Stimulated activated naive B cell treated with anti-CD40 and anti-IgM and Interleukin-4, amounts not matched to agents 10 μg/mL and 1 μg/mL and 100 μg/mL, for 72 hours (primary cell): ENCODE results near the gene GINS1.

Source experiments
- ATAC-seq, 2 donors: fragments of 150-1000 bp; cut with Tn5 transposase; replicated peaks; 2 replicates each; pipeline ENCODE4 v1.10.0; 2021; ENCODE audit warnings: moderate library complexity in 1 of 2
- DNase-seq: peaks from one replicate; pipeline ENCODE4 v3.0.0; 2021
- H3K27ac Mint-ChIP-seq: one replicate; pipeline ENCODE4 v1.8.0; 2022; ENCODE audit warnings: mild to moderate bottlenecking, mixed read lengths
- H3K27me3 Mint-ChIP-seq, 2 donors: one replicate each; pipeline ENCODE4 v1.8.0; 2022; ENCODE audit warnings: mixed read lengths in 2 of 2
- H3K36me3 Mint-ChIP-seq, 2 donors: one replicate each; pipeline ENCODE4 v1.8.0; 2022; ENCODE audit warnings: mixed read lengths in 2 of 2, mild to moderate bottlenecking in 1 of 2
- H3K4me1 Mint-ChIP-seq, 2 donors: one replicate each; pipeline ENCODE4 v1.8.0; 2022; ENCODE audit warnings: mixed read lengths in 2 of 2, mild to moderate bottlenecking in 1 of 2
- H3K4me3 Mint-ChIP-seq, 2 donors: one replicate each; pipeline ENCODE4 v1.8.0; 2022; ENCODE audit warnings: mild to moderate bottlenecking in 2 of 2, mixed read lengths in 2 of 2, moderate library complexity in 1 of 2
- H3K9me3 Mint-ChIP-seq, 2 donors: one replicate each; pipeline ENCODE4 v1.8.0; 2022; ENCODE audit warnings: mixed read lengths in 2 of 2, mild to moderate bottlenecking in 1 of 2

GINS1 gene

GRCh38 chr20:25378189-25378883 is 29.1 kb upstream of the GINS1 start:
- Mint-ChIP-seq H3K9me3 (no peaks in the 10 kb centered on the region), H3K4me1 (peaks cover 36 to 83% of the 10 kb centered on the region in 2 donors), H3K27me3 (no peaks in the 10 kb centered on the region), H3K27ac (peak overlapping the region; percentile 1), H3K36me3 (peaks cover 46 to 47% of the 10 kb centered on the region in 2 donors), H3K4me3 (no peak overlapping the region)
- ATAC-seq: no peak
- DNase-seq: no peak

GRCh38 chr20:25378884-25379733 is 28.4 kb upstream of the GINS1 start:
- ATAC-seq: peak; percentile 93
- no peaks in the 10 kb centered on the region for H3K27me3 Mint-ChIP-seq
- H3K36me3 Mint-ChIP-seq: peaks cover 40% of the 10 kb centered on the region in 2 donors
- H3K4me3 Mint-ChIP-seq: peak overlapping the region; percentile 10 to 61
- peaks cover 36 to 82% of the 10 kb centered on the region in 2 donors for H3K4me1 Mint-ChIP-seq
- H3K27ac Mint-ChIP-seq: peak overlapping the region; percentile 57
- DNase-seq: peak; percentile 20
- no peaks in the 10 kb centered on the region for H3K9me3 Mint-ChIP-seq

- no peak overlapping the region for H3K4me3 Mint-ChIP-seq
- peaks cover 28 to 65% of the 10 kb centered on the region in 2 donors for H3K4me1 Mint-ChIP-seq
- H3K9me3 Mint-ChIP-seq: no peaks in the 10 kb centered on the region
- DNase-seq: no peak
- H3K27ac Mint-ChIP-seq: no peak overlapping the region
- H3K36me3 Mint-ChIP-seq: peaks cover 30 to 37% of the 10 kb centered on the region in 2 donors
- ATAC-seq: no peak
- H3K27me3 Mint-ChIP-seq: no peaks in the 10 kb centered on the region
These were observed 26.4 kb upstream of the GINS1 start for GRCh38 chr20:25380945-25381614.

GRCh38 chr20:25382704-25383370 is 24.6 kb upstream of the GINS1 start:
- DNase-seq: no peak
- Mint-ChIP-seq H3K9me3 (no peaks in the 10 kb centered on the region), H3K4me3 (no peak overlapping the region), H3K4me1 (peaks cover 28 to 59% of the 10 kb centered on the region in 2 donors), H3K36me3 (peaks cover 34 to 35% of the 10 kb centered on the region in 2 donors), H3K27ac (no peak overlapping the region), H3K27me3 (no peaks in the 10 kb centered on the region)
- ATAC-seq: no peak

- Mint-ChIP-seq H3K9me3 (no peaks in the 10 kb centered on the region), H3K4me3 (peak overlapping the region; percentile 90 to 93), H3K27me3 (no peaks in the 10 kb centered on the region), H3K27ac (no peak overlapping the region), H3K4me1 (peaks cover 7 to 26% of the 10 kb centered on the region in 2 donors), H3K36me3 (peaks cover 9 to 14% of the 10 kb centered on the region in 2 donors)
- ATAC-seq (peak in 1 of 2 donors; percentile 1), DNase-seq (no peak)
These were observed 18.0 kb upstream of the GINS1 start for GRCh38 chr20:25389401-25389857.

GRCh38 chr20:25389858-25390537 is 17.5 kb upstream of the GINS1 start:
- ATAC-seq (peak; percentile 19 to 22), DNase-seq (peak; percentile 11)
- H3K4me1 Mint-ChIP-seq: peaks cover 7 to 26% of the 10 kb centered on the region in 2 donors
- no peaks in the 10 kb centered on the region for H3K9me3 Mint-ChIP-seq
- no peaks in the 10 kb centered on the region for H3K27me3 Mint-ChIP-seq
- H3K27ac Mint-ChIP-seq: no peak overlapping the region
- H3K4me3 Mint-ChIP-seq: peak overlapping the region; percentile 90 to 93
- H3K36me3 Mint-ChIP-seq: peaks cover 6 to 10% of the 10 kb centered on the region in 2 donors

GRCh38 chr20:25390538-25391528 is 16.6 kb upstream of the GINS1 start, which contains the start of gene ABHD12:
TSS of gene ABHD12 (minus strand) at chr20:25390835. CDS start at chr20:25390703, 132 bp downstream.
- peaks cover 6 to 8% of the 10 kb centered on the region in 2 donors for H3K36me3 Mint-ChIP-seq
- ATAC-seq (peak; percentile 94), DNase-seq (peak; percentile 92)
- H3K4me3 Mint-ChIP-seq: peak within 1 kb of the TSS; percentile 90 to 93
- peak within 1 kb of the TSS; percentile 93 for H3K27ac Mint-ChIP-seq
- no peaks in the 10 kb centered on the region for H3K9me3 Mint-ChIP-seq
- no peaks in the 10 kb centered on the region for H3K27me3 Mint-ChIP-seq
- peaks cover 7 to 26% of the 10 kb centered on the region in 2 donors for H3K4me1 Mint-ChIP-seq

GRCh38 chr20:25394276-25394675 is 13.2 kb upstream of the GINS1 start:
- H3K36me3 Mint-ChIP-seq: no peaks in the 10 kb centered on the region
- H3K27me3 Mint-ChIP-seq: peaks cover 4 to 6% of the 10 kb centered on the region in 2 donors
- H3K27ac Mint-ChIP-seq: no peak overlapping the region
- ATAC-seq (no peak), DNase-seq (no peak)
- no peak overlapping the region for H3K4me3 Mint-ChIP-seq
- peaks cover 5 to 17% of the 10 kb centered on the region in 2 donors for H3K4me1 Mint-ChIP-seq
- no peaks in the 10 kb centered on the region for H3K9me3 Mint-ChIP-seq

GRCh38 chr20:25394996-25395395 is 12.5 kb upstream of the GINS1 start:
- Mint-ChIP-seq H3K9me3 (no peaks in the 10 kb centered on the region), H3K4me1 (peaks cover 3 to 12% of the 10 kb centered on the region in 2 donors), H3K27me3 (peaks cover 4 to 6% of the 10 kb centered on the region in 2 donors), H3K36me3 (no peaks in the 10 kb centered on the region), H3K27ac (no peak overlapping the region), H3K4me3 (no peak overlapping the region)
- ATAC-seq (no peak), DNase-seq (no peak)

GRCh38 chr20:25397096-25397495 is 10.4 kb upstream of the GINS1 start:
- DNase-seq (no peak), ATAC-seq (no peak)
- Mint-ChIP-seq H3K27ac (peak overlapping the region; percentile 52), H3K4me1 (peaks cover 0 to 7% of the 10 kb centered on the region in 2 donors), H3K9me3 (peaks cover 0 to 4% of the 10 kb centered on the region in 2 donors), H3K4me3 (no peak overlapping the region), H3K36me3 (no peaks in the 10 kb centered on the region), H3K27me3 (peaks cover 4 to 6% of the 10 kb centered on the region in 2 donors)

- ATAC-seq (no peak), DNase-seq (no peak)
- no peak overlapping the region for H3K4me3 Mint-ChIP-seq
- H3K4me1 Mint-ChIP-seq: peaks cover 0 to 7% of the 10 kb centered on the region in 2 donors
- peaks cover 4 to 6% of the 10 kb centered on the region in 2 donors for H3K27me3 Mint-ChIP-seq
- peaks cover 5 to 8% of the 10 kb centered on the region in 2 donors for H3K9me3 Mint-ChIP-seq
- peaks cover 0 to 4% of the 10 kb centered on the region in 2 donors for H3K36me3 Mint-ChIP-seq
- H3K27ac Mint-ChIP-seq: no peak overlapping the region
These were observed 9.7 kb upstream of the GINS1 start for GRCh38 chr20:25397821-25398220.

GRCh38 chr20:25398376-25399036 is 9.0 kb upstream of the GINS1 start:
- no peak overlapping the region for H3K27ac Mint-ChIP-seq
- H3K27me3 Mint-ChIP-seq: peaks cover 4 to 6% of the 10 kb centered on the region in 2 donors
- H3K9me3 Mint-ChIP-seq: peaks cover 9 to 12% of the 10 kb centered on the region in 2 donors
- peaks cover 0 to 8% of the 10 kb centered on the region in 2 donors for H3K36me3 Mint-ChIP-seq
- H3K4me3 Mint-ChIP-seq: no peak overlapping the region
- H3K4me1 Mint-ChIP-seq: peaks cover 0 to 7% of the 10 kb centered on the region in 2 donors
- ATAC-seq: no peak
- no peak for DNase-seq
